Measurements from ENCODE around the gene RAB11B. TPM values are rescaled to one million over a fixed set of nuclear protein-coding genes. Genes with fewer than 3 reads are reported as not detected.
"Not testable (repeated sequence)": the region's sequence is repeated elsewhere in the genome, so short reads cannot be mapped to it uniquely, and the experiment has no call there.

RAB11B gene
- total and polyA plus RNA-seq, 2 of the 13 experiments (the other 11 are each of a cell fraction or from before 2014, with no cell fraction given), result 6.0 to 28.4 TPM

DNA sequence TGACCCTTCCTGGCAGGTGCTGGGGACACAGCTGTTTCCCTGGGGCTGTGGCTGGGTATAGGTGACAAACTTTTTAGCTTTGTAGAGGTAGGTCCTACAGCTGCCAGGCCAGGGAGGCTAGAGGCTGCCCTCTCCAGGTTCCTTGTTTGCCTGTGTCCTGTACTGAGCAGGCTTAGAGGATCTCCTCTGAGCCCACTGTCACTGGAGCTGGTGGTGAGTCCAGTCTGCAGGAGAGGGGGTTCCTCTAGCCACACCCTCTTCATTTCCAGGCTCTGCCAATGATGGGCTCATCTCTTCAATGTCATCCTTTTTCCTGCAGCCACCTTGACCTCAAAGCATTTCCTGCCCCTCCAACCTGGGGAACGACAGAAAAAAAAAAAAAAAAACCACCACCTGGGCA, 12.6 kb upstream of the RAB11B start (continued):
- TF ChIP-seq ARID3A (IDR thresholded peaks at IDR 0.05; ENCODE audit: low read depth, low read length) (no peak), TOPORS (CRISPR knock-in tag; IDR thresholded peaks at IDR 0.05) (no peak), MTA1 (CRISPR knock-in tag; IDR thresholded peaks at IDR 0.05; ENCODE audit: borderline replicate concordance) (no peak)

- TF ChIP-seq MAFF (IDR thresholded peaks at IDR 0.05; ENCODE audit: low read depth, low read length) (peak; percentile 26; the same call in 1 of the 2 replicates), NFYC (CRISPR knock-in tag; IDR thresholded peaks at IDR 0.05) (0 out of 2 replicates have a peak, but pooled peaks have one; percentile 36), MAFK (conservative IDR thresholded peaks at IDR 0.05 in 1 of 2, IDR thresholded peaks at IDR 0.05 in 1 of 2; ENCODE audit: low read length in 2 of 2) (peak in 1 of 2 experiments; percentile 52; a peak in 3 of 4 replicates), NFYB (CRISPR knock-in tag; IDR thresholded peaks at IDR 0.05) (peak; percentile 61)
Observed at GRCh38 chr19:8379156-8379891, 10.8 kb upstream of the RAB11B start.

GRCh38 chr19:8384569-8384968, 5.6 kb upstream of the RAB11B start:
- in situ Hi-C loops (cut with HindIII; ENCODE audit: extremely low pct_ligation_motif_present, low pct_unique_long_range_greater_than_20kb); H3K27me3 ChIP-seq (ENCODE audit: control insufficient read depth in 1 of 2, insufficient read depth in 2 of 2, low read length in 2 of 2); FAIRE-seq; intact Hi-C loops (cut with micrococcal nuclease; ENCODE audit: unreplicated experiment); BruUV-seq (replicated peaks); DNase-seq (ENCODE audit: low spot score); H3K9ac ChIP-seq (ENCODE audit: insufficient read depth, low read depth, low read length); H3K27ac ChIP-seq (ENCODE audit: extremely low read length, insufficient read depth, low read length); POLR2A ChIA-PET; H3K9me3 ChIP-seq (ENCODE audit: low read length); H3K79me2 ChIP-seq (ENCODE audit: insufficient read depth, low read length); CTCF ChIA-PET (ENCODE audit: low intra/inter-chr PET ratio, low total read pairs); H2AFZ ChIP-seq (ENCODE audit: low read length); ATAC-seq; H3K4me2 ChIP-seq (ENCODE audit: low read depth, low read length); H4K20me1 ChIP-seq (ENCODE audit: insufficient read depth, low read length); H3K4me3 ChIP-seq (replicated peaks in 1 of 3; ENCODE audit: insufficient read depth in 1 of 3, low read depth in 2 of 3, low read length in 3 of 3); H3K36me3 ChIP-seq (replicated peaks in 1 of 2; ENCODE audit: control insufficient read depth in 1 of 2, insufficient read depth in 2 of 2, low read length in 2 of 2): not testable (repeated sequence)
- WGBS (ENCODE audit: low lambda C conversion rate), result 98% methylated on average over 4 of the region's 4 CpGs
- peaks cover 65% of the 10 kb centered on the region for H3K4me1 ChIP-seq (ENCODE audit: insufficient read depth, low read length)

More at GRCh38 chr19:8379156-8379891, 10.8 kb upstream of the RAB11B start:
- H3K36me3 ChIP-seq (replicated peaks in 1 of 2; ENCODE audit: control insufficient read depth in 1 of 2, insufficient read depth in 2 of 2, low read length in 2 of 2); H3K27ac ChIP-seq (ENCODE audit: extremely low read length, insufficient read depth, low read length); BruUV-seq (replicated peaks); H3K4me3 ChIP-seq (replicated peaks in 1 of 3; ENCODE audit: insufficient read depth in 1 of 3, low read depth in 2 of 3, low read length in 3 of 3); DNase-seq (ENCODE audit: low spot score); H3K4me2 ChIP-seq (ENCODE audit: low read depth, low read length); H4K20me1 ChIP-seq (ENCODE audit: insufficient read depth, low read length); H2AFZ ChIP-seq (ENCODE audit: low read length); FAIRE-seq; H3K9ac ChIP-seq (ENCODE audit: insufficient read depth, low read depth, low read length); in situ Hi-C loops (cut with HindIII; ENCODE audit: extremely low pct_ligation_motif_present, low pct_unique_long_range_greater_than_20kb); intact Hi-C loops (cut with micrococcal nuclease; ENCODE audit: unreplicated experiment); H3K27me3 ChIP-seq (ENCODE audit: control insufficient read depth in 1 of 2, insufficient read depth in 2 of 2, low read length in 2 of 2); ATAC-seq; H3K9me3 ChIP-seq (ENCODE audit: low read length); H3K79me2 ChIP-seq (ENCODE audit: insufficient read depth, low read length); CTCF ChIA-PET (ENCODE audit: low intra/inter-chr PET ratio, low total read pairs): not testable (repeated sequence)
- POLR2A ChIA-PET, result interaction anchor here (1.4 to 4.6 kb wide), 2 partner anchors 8 to 11 kb away, joined by 3 to 41 read pairs; partner anchors contain the start of gene RAB11B
- H3K4me1 ChIP-seq (ENCODE audit: insufficient read depth, low read length), result peaks cover 54% of the 10 kb centered on the region
- WGBS (ENCODE audit: low lambda C conversion rate), result 95% methylated on average over 13 of the region's 13 CpGs

DNA sequence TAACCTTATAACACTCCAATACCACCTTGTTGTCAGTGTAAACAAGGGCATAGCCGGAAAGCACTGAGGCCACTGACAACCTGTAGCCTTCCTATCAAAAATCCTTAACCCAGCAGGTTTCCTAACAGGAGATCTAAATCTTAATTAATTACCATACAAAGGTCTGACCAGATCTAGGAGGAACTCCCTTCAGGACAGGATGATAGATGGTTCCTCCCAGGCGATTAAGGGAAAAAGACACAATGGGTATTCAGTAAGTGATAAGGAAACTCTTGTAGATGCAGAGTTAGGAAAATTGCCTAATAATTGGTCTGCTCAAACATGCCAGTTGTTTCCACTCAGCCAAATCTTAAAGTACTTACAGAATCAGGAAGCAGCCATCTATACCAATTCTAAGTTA, 5.1 kb upstream of the RAB11B start:
- H3K36me3 ChIP-seq (replicated peaks in 1 of 2; ENCODE audit: control insufficient read depth in 1 of 2, insufficient read depth in 2 of 2, low read length in 2 of 2); H3K9me3 ChIP-seq (ENCODE audit: low read length); DNase-seq (ENCODE audit: low spot score); BruUV-seq (replicated peaks); H3K79me2 ChIP-seq (ENCODE audit: insufficient read depth, low read length); H2AFZ ChIP-seq (ENCODE audit: low read length); H3K4me3 ChIP-seq (replicated peaks in 1 of 3; ENCODE audit: insufficient read depth in 1 of 3, low read depth in 2 of 3, low read length in 3 of 3); FAIRE-seq; in situ Hi-C loops (cut with HindIII; ENCODE audit: extremely low pct_ligation_motif_present, low pct_unique_long_range_greater_than_20kb); POLR2A ChIA-PET; H3K4me2 ChIP-seq (ENCODE audit: low read depth, low read length); ATAC-seq; CTCF ChIA-PET (ENCODE audit: low intra/inter-chr PET ratio, low total read pairs); H3K9ac ChIP-seq (ENCODE audit: insufficient read depth, low read depth, low read length); H4K20me1 ChIP-seq (ENCODE audit: insufficient read depth, low read length); H3K27me3 ChIP-seq (ENCODE audit: control insufficient read depth in 1 of 2, insufficient read depth in 2 of 2, low read length in 2 of 2); intact Hi-C loops (cut with micrococcal nuclease; ENCODE audit: unreplicated experiment); H3K27ac ChIP-seq (ENCODE audit: extremely low read length, insufficient read depth, low read length): not testable (repeated sequence)
- 80% methylated on average over 2 of the region's 2 CpGs for WGBS (ENCODE audit: low lambda C conversion rate)
- H3K4me1 ChIP-seq (ENCODE audit: insufficient read depth, low read length), result peaks cover 67% of the 10 kb centered on the region
